Upper lobe of right lung (tissue), 1 donor: Measurements from ENCODE around the gene PAX6. TPM values are rescaled to one million over a fixed set of nuclear protein-coding genes. Genes with fewer than 3 reads are reported as not detected.
A peak's percentile ranks its signal among the peaks of the same experiment; 100 is the strongest.

ENCODE experiments used
- ATAC-seq: fragments of 200-7000 bp; cut with Tn5 transposase; one replicate; pipeline ENCODE4 v1.9.1; 2020; ENCODE audit warnings: mild to moderate bottlenecking, moderate library complexity
- DNase-seq: peaks from one replicate; pipeline ENCODE4 v3.0.0-alpha.2; 2020
- H3K27ac ChIP-seq: fragments of 200-600 bp; one replicate; pipeline ENCODE4 v1.8.0; 2022
- H3K27me3 ChIP-seq: fragments of 200-600 bp; one replicate; pipeline ENCODE4 v1.8.0; 2022; ENCODE audit warnings: mild to moderate bottlenecking
- H3K36me3 ChIP-seq: fragments of 200-600 bp; one replicate; pipeline ENCODE4 v1.8.0; 2022
- H3K4me1 ChIP-seq: fragments of 200-600 bp; one replicate; pipeline ENCODE4 v1.8.0; 2022
- H3K4me3 ChIP-seq: fragments of 200-600 bp; one replicate; pipeline ENCODE4 v1.8.0; 2022; ENCODE audit warnings: mild to moderate bottlenecking
- H3K9me3 ChIP-seq: fragments of 200-600 bp; one replicate; pipeline ENCODE4 v1.8.0; 2022
- intact Hi-C: fragments of 100-400 bp; cut with DNase I; formaldehyde crosslinking; loops from one replicate; pipeline ENCODE4 v1.11.0; 2022
- total RNA-seq: library from RNA; stranded (reverse); fragmentation: NEBNext Ultra II Directional; extraction: Animal tissue kit (Norgen Biotek cat#: 25700); gene quantifications from one replicate; pipeline ENCODE4 v1.2.1, GENCODE V29; 2021
- TF ChIP-seq, protein P1 (sequence below): fragments of 200-600 bp; IDR thresholded peaks from one replicate; pipeline ENCODE4 v1.8.0; 2022; ENCODE audit warnings: antibody characterized with exemption
- donor health status: DM: no; HTN: yes; CAD: no; lungs with severe emphysema.

Gene PAX6
- total RNA-seq, 1 donor from 2014 or later = not detected

DNA sequence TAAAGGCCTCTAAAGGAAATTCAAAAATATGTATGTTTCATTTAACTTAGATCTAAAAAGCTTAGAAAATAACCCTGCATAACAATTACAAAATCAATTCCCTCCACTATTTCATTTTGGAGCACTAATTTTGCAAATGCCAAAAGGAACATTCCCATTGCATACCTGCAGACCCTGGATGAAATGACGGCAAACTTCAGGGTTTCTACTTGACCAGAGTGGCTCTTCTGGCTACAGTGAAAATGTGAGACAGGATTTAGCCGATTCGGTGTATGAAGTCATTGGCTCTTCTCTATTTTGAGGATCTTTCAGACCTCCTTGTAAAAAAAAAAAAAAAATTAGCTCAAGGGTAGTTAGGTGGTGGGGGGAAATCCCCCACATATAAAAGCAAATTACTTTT, 44.1 kb downstream of the PAX6 start:
- Histone ChIP-seq H3K36me3 (no peaks in the 10 kb centered on the region), H3K4me3 (no peak overlapping the region), H3K27ac (no peak overlapping the region), H3K9me3 (no peaks in the 10 kb centered on the region), H3K4me1 (no peaks in the 10 kb centered on the region), H3K27me3 (no peaks in the 10 kb centered on the region)
- DNase-seq = no peak
- intact Hi-C loops = no loop called here
- ATAC-seq = no peak
- TF ChIP-seq, protein P1, sequence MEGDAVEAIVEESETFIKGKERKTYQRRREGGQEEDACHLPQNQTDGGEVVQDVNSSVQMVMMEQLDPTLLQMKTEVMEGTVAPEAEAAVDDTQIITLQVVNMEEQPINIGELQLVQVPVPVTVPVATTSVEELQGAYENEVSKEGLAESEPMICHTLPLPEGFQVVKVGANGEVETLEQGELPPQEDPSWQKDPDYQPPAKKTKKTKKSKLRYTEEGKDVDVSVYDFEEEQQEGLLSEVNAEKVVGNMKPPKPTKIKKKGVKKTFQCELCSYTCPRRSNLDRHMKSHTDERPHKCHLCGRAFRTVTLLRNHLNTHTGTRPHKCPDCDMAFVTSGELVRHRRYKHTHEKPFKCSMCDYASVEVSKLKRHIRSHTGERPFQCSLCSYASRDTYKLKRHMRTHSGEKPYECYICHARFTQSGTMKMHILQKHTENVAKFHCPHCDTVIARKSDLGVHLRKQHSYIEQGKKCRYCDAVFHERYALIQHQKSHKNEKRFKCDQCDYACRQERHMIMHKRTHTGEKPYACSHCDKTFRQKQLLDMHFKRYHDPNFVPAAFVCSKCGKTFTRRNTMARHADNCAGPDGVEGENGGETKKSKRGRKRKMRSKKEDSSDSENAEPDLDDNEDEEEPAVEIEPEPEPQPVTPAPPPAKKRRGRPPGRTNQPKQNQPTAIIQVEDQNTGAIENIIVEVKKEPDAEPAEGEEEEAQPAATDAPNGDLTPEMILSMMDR = no peak

DNA sequence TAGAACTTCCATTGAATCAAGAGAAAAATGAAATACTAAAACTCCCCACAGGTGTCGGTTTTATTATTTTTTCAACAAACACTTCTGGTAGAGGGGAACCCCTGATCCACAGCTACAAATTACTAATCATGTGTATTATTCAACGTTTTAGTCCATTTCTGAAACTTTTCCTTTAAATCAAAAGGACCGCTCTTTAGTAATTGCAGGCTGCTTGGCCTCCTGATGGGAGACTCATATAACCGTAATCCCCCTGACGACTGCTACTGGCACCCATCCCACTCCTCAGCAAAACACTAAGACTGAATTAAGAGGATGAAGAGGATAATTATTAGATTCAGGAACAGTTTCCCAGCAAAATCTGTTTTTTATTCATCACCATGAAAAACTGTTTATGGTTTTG, 46.4 kb downstream of the PAX6 start:
- Histone ChIP-seq H3K27ac (no peak overlapping the region), H3K4me3 (no peak overlapping the region), H3K9me3 (no peaks in the 10 kb centered on the region), H3K4me1 (no peaks in the 10 kb centered on the region), H3K36me3 (no peaks in the 10 kb centered on the region), H3K27me3 (no peaks in the 10 kb centered on the region)
- DNase-seq (no peak), ATAC-seq (no peak)
- TF ChIP-seq, protein P1 = no peak
- intact Hi-C loops = no loop called here

DNA sequence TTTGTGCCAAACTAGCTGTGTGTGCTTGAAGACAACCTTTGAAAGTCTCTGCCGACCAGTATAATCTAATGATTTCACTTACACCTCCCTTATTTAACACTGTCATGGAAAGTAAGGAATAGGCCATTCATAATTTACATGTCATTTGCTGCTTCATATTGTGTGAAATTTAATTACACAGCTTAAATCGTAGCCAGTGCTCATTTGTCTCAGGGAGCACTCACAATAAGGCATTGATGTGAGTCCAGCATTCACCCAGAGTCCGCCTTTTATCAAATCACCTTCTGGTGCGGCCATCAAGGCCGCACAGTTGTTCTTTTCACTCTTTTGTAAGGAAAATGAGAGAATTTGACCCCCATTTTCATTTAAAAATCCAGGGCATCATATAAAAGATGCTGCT, 46.9 kb downstream of the PAX6 start:
- Histone ChIP-seq H3K9me3 (no peaks in the 10 kb centered on the region), H3K27me3 (no peaks in the 10 kb centered on the region), H3K4me3 (no peak overlapping the region), H3K4me1 (no peaks in the 10 kb centered on the region), H3K36me3 (no peaks in the 10 kb centered on the region), H3K27ac (no peak overlapping the region)
- TF ChIP-seq, protein P1 = no peak
- ATAC-seq (no peak), DNase-seq (no peak)
- intact Hi-C loops = no loop called here

DNA sequence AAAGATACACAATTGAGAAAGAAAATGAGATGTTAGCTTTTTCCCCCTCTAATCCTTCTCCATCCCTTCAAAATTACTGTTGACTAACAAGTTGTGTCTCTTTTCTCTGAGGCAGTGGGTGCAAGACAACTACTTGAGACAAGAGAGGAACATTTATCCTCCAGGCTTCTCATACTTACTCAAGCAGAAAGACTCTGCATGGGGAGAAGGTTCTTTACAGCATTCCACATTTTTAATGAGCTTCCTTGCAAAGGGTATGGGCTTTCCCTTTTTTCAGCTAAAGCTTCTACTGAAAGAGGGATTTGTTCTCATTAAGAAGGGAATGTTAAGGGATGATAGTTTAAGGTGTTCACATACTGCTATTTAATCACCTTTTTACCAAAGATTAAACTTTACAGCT, 47.8 kb downstream of the PAX6 start:
- H3K9me3 ChIP-seq = no peaks in the 10 kb centered on the region
- TF ChIP-seq, protein P1 = no peak
- no peaks in the 10 kb centered on the region for H3K4me1 ChIP-seq
- ATAC-seq (no peak), DNase-seq (no peak)
- H3K36me3 ChIP-seq = no peaks in the 10 kb centered on the region
- intact Hi-C loops = no loop called here
- no peak overlapping the region for H3K27ac ChIP-seq
- H3K4me3 ChIP-seq = no peak overlapping the region
- H3K27me3 ChIP-seq = no peaks in the 10 kb centered on the region

DNA sequence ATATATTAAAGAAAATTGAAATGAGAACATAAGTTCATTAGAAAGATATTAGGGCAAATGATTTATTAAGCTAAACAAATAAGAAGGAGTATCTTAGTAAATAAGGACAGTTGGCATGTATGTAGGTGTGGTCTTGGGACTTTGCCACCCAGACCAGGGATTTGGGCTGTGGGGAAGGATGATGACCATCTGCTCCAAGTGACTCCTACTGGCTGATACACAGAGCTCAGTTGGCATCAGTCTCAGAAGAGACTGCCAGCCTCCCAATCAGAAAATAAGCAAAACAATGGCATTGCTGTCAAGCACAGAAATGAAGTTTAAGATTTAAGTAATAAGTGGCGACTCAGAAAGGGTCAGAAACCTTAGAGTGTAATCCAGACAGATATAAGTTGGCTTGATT, 49.5 kb downstream of the PAX6 start:
- H3K27me3 ChIP-seq = no peaks in the 10 kb centered on the region
- no peak overlapping the region for H3K4me3 ChIP-seq
- no peaks in the 10 kb centered on the region for H3K9me3 ChIP-seq
- DNase-seq (no peak), ATAC-seq (no peak)
- TF ChIP-seq, protein P1 = no peak
- H3K27ac ChIP-seq = no peak overlapping the region
- intact Hi-C loops = no loop called here
- peaks cover 6% of the 10 kb centered on the region for H3K4me1 ChIP-seq
- H3K36me3 ChIP-seq = no peaks in the 10 kb centered on the region

DNA sequence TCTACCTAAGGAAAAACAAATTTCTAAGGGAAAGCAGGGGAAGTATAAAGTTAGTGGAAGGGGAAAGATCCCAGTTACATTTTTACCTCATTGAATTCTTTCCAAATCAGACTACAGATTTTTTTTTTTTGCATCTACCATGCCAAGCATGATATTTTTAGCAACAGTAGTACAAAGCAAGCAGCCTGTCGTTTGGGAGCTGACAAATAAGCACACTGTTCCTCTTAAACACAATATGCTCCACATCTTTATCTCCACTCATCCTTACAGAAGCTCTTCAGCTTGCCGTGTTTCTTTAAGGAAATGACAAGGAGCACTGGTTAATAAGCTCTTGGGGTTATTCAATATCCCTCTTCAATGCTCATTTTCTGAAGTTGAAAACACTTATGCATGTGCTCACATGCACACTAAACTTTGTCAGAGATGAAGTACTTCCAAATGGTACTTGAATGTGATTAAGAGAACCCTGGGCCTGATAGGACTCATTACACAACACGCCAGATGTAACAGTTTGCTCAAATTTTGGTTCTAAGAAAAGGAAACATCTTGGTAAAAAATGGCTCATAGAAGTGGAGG, 53.8 kb downstream of the PAX6 start:
- TF ChIP-seq, protein P1 = no peak
- Histone ChIP-seq H3K27me3 (peaks cover 4% of the 10 kb centered on the region), H3K27ac (no peak overlapping the region), H3K4me3 (no peak overlapping the region), H3K9me3 (no peaks in the 10 kb centered on the region), H3K4me1 (peaks cover 9% of the 10 kb centered on the region), H3K36me3 (no peaks in the 10 kb centered on the region)
- no peak for DNase-seq
- intact Hi-C loops = no loop called here
- ATAC-seq = peak; percentile 82
